CD4-positive, CD25-positive, alpha-beta regulatory T cell (primary cell): ENCODE measurements around the gene TFPI. TPM values are rescaled to one million over a fixed set of nuclear protein-coding genes. Genes with fewer than 3 reads are reported as not detected.

Experiments used
- ATAC-seq, 2 donors: fragments of 150-1000 bp; cut with Tn5 transposase; one replicate each; pipeline ENCODE4 v1.10.0; 2021; ENCODE audit warnings: low read depth in 2 of 2, moderate number of reproducible peaks in 2 of 2, moderate library complexity in 1 of 2
- DNase-seq, 3 donors: peaks; one replicate each; pipeline versions ENCODE4 v3.0.0 to v3.0.0-alpha.2; 2012 to 2022; ENCODE audit warnings: mixed read lengths in 1 of 3
- H3K27ac ChIP-seq: one replicate; pipeline ENCODE4 v1.7.0; 2013; ENCODE audit warnings: mild to moderate bottlenecking, low read length; ENCODE audit not compliant: insufficient read depth, poor library complexity, severe bottlenecking
- H3K27me3 ChIP-seq: one replicate; pipeline ENCODE4 v1.7.0; 2013; ENCODE audit warnings: low read length; ENCODE audit not compliant: control insufficient read depth, insufficient read depth
- H3K36me3 ChIP-seq: one replicate; pipeline ENCODE4 v1.7.0; 2013; ENCODE audit warnings: mild to moderate bottlenecking, low read length, moderate library complexity; ENCODE audit not compliant: control insufficient read depth, insufficient read depth
- H3K4me1 ChIP-seq: 2 replicates; pipeline ENCODE4 v1.7.0; 2013; ENCODE audit warnings: mild to moderate bottlenecking, low read length; ENCODE audit not compliant: insufficient read depth, control insufficient read depth, poor library complexity, severe bottlenecking
- H3K4me3 ChIP-seq: one replicate; pipeline ENCODE4 v1.7.0; 2013; ENCODE audit warnings: low read depth, mild to moderate bottlenecking, low read length, moderate library complexity
- H3K9me3 ChIP-seq, 2 experiments: 1 replicate in 1 of 2; 2 replicates in 1 of 2; pipeline ENCODE4 v1.7.0; 2013; ENCODE audit warnings: low read length in 2 of 2, mild to moderate bottlenecking in 1 of 2, moderate library complexity in 1 of 2; ENCODE audit not compliant: control insufficient read depth in 2 of 2
- H3K27ac Mint-ChIP-seq, 3 donors: one replicate each; pipeline ENCODE4 v1.8.0; 2020 to 2022; ENCODE audit warnings: mild to moderate bottlenecking in 3 of 3, mixed read lengths in 3 of 3, moderate library complexity in 2 of 3
- H3K27me3 Mint-ChIP-seq: one replicate; pipeline ENCODE4 v1.8.0; 2022; ENCODE audit warnings: mild to moderate bottlenecking, mixed read lengths
- H3K36me3 Mint-ChIP-seq: one replicate; pipeline ENCODE4 v1.8.0; 2020; ENCODE audit warnings: mixed read lengths
- H3K4me1 Mint-ChIP-seq, 4 donors: one replicate each; pipeline ENCODE4 v1.8.0; 2020 to 2022; ENCODE audit warnings: mixed read lengths in 4 of 4, mild to moderate bottlenecking in 1 of 4
- H3K4me3 Mint-ChIP-seq, 4 donors: one replicate each; pipeline ENCODE4 v1.8.0; 2020 to 2022; ENCODE audit warnings: mild to moderate bottlenecking in 4 of 4, mixed read lengths in 4 of 4, moderate library complexity in 3 of 4
- H3K9me3 Mint-ChIP-seq, 7 donors: one replicate each; pipeline ENCODE4 v1.8.0; 2020 to 2022; ENCODE audit warnings: mixed read lengths in 7 of 7, mild to moderate bottlenecking in 3 of 7, moderate library complexity in 2 of 7
- polyA plus RNA-seq, 4 donors: library from polyadenylated mRNA; unstranded; fragments of 300-500 nt; fragmentation: Illumina TruSeq; gene quantifications; one replicate each; pipeline ENCODE4 v1.2.3, GENCODE V29; 2021
- total RNA-seq: library from RNA; stranded (reverse); gene quantifications from one replicate; pipeline ENCODE4 v1.2.3, GENCODE V29; 2022

The TFPI gene
- total and polyA plus RNA-seq, 5 donors from 2014 or later, result 1.3 TPM; not detected in 4

GRCh38 chr2:187495324-187495723, 58.9 kb downstream of the TFPI start:
- no peaks in the 10 kb centered on the region for H3K36me3 ChIP-seq
- H3K9me3 ChIP-seq, result no peaks in the 10 kb centered on the region
- H3K4me1 Mint-ChIP-seq, result no peaks in the 10 kb centered on the region
- DNase-seq (no peak), ATAC-seq (no peak)
- H3K36me3 Mint-ChIP-seq, result no peaks in the 10 kb centered on the region
- no peaks in the 10 kb centered on the region for H3K27me3 Mint-ChIP-seq
- H3K9me3 Mint-ChIP-seq, result peaks cover 0 to 4% (median 0%) of the 10 kb centered on the region in 7 donors
- no peaks in the 10 kb centered on the region for H3K4me1 ChIP-seq
- H3K27me3 ChIP-seq, result no peaks in the 10 kb centered on the region
- no peak overlapping the region for H3K27ac ChIP-seq
- no peak overlapping the region for H3K27ac Mint-ChIP-seq
- no peak overlapping the region for H3K4me3 Mint-ChIP-seq
- H3K4me3 ChIP-seq, result no peak overlapping the region

GRCh38 chr2:187493877-187494568, 60.2 kb downstream of the TFPI start:
- no peaks in the 10 kb centered on the region for H3K4me1 ChIP-seq
- DNase-seq (no peak), ATAC-seq (no peak)
- Mint-ChIP-seq H3K4me3 (no peak overlapping the region), H3K9me3 (peaks cover 0 to 4% (median 0%) of the 10 kb centered on the region in 7 donors), H3K27ac (no peak overlapping the region), H3K36me3 (no peaks in the 10 kb centered on the region), H3K4me1 (no peaks in the 10 kb centered on the region), H3K27me3 (no peaks in the 10 kb centered on the region)
- H3K36me3 ChIP-seq, result no peaks in the 10 kb centered on the region
- H3K27me3 ChIP-seq, result no peaks in the 10 kb centered on the region
- H3K4me3 ChIP-seq, result no peak overlapping the region
- no peak overlapping the region for H3K27ac ChIP-seq
- no peaks in the 10 kb centered on the region for H3K9me3 ChIP-seq

GRCh38 chr2:187493180-187493579, 61.1 kb downstream of the TFPI start:
- H3K4me3 ChIP-seq, result no peak overlapping the region
- Mint-ChIP-seq H3K4me1 (no peaks in the 10 kb centered on the region), H3K27ac (no peak overlapping the region), H3K4me3 (no peak overlapping the region), H3K9me3 (peaks cover 0 to 4% (median 0%) of the 10 kb centered on the region in 7 donors), H3K27me3 (no peaks in the 10 kb centered on the region), H3K36me3 (no peaks in the 10 kb centered on the region)
- no peaks in the 10 kb centered on the region for H3K36me3 ChIP-seq
- no peak for DNase-seq
- no peaks in the 10 kb centered on the region for H3K4me1 ChIP-seq
- no peak overlapping the region for H3K27ac ChIP-seq
- H3K27me3 ChIP-seq, result no peaks in the 10 kb centered on the region
- ATAC-seq, result no peak
- no peaks in the 10 kb centered on the region for H3K9me3 ChIP-seq

GRCh38 chr2:187486241-187486640, 68.0 kb downstream of the TFPI start:
- no peaks in the 10 kb centered on the region for H3K36me3 Mint-ChIP-seq
- H3K27ac Mint-ChIP-seq, result no peak overlapping the region
- DNase-seq (no peak), ATAC-seq (no peak)
- no peak overlapping the region for H3K4me3 Mint-ChIP-seq
- no peaks in the 10 kb centered on the region for H3K4me1 Mint-ChIP-seq
- H3K27me3 ChIP-seq, result no peaks in the 10 kb centered on the region
- no peaks in the 10 kb centered on the region for H3K36me3 ChIP-seq
- no peaks in the 10 kb centered on the region for H3K9me3 ChIP-seq
- H3K4me3 ChIP-seq, result no peak overlapping the region
- no peaks in the 10 kb centered on the region for H3K4me1 ChIP-seq
- no peak overlapping the region for H3K27ac ChIP-seq
- no peaks in the 10 kb centered on the region for H3K27me3 Mint-ChIP-seq
- no peaks in the 10 kb centered on the region for H3K9me3 Mint-ChIP-seq

GRCh38 chr2:187485523-187485922, 68.7 kb downstream of the TFPI start:
- H3K27me3 Mint-ChIP-seq, result no peaks in the 10 kb centered on the region
- no peak overlapping the region for H3K4me3 Mint-ChIP-seq
- H3K27ac Mint-ChIP-seq, result no peak overlapping the region

GRCh38 chr2:187483537-187483936, 70.7 kb downstream of the TFPI start:
- H3K36me3 ChIP-seq, result no peaks in the 10 kb centered on the region
- Mint-ChIP-seq H3K9me3 (peaks cover 0 to 5% (median 0%) of the 10 kb centered on the region in 7 donors), H3K4me3 (no peak overlapping the region), H3K27me3 (no peaks in the 10 kb centered on the region), H3K36me3 (no peaks in the 10 kb centered on the region), H3K27ac (no peak overlapping the region), H3K4me1 (no peaks in the 10 kb centered on the region)
- H3K27me3 ChIP-seq, result no peaks in the 10 kb centered on the region
- no peak overlapping the region for H3K27ac ChIP-seq
- no peak overlapping the region for H3K4me3 ChIP-seq
- no peaks in the 10 kb centered on the region for H3K4me1 ChIP-seq
- no peaks in the 10 kb centered on the region for H3K9me3 ChIP-seq
- no peak for DNase-seq
- ATAC-seq, result no peak

More at GRCh38 chr2:187485523-187485922, 68.7 kb downstream of the TFPI start:
- no peaks in the 10 kb centered on the region for H3K36me3 Mint-ChIP-seq
- no peaks in the 10 kb centered on the region for H3K4me1 Mint-ChIP-seq
- H3K9me3 Mint-ChIP-seq, result peaks cover 0 to under 1% (median 0%) of the 10 kb centered on the region in 7 donors
- no peak for ATAC-seq
- Histone ChIP-seq H3K36me3 (no peaks in the 10 kb centered on the region), H3K9me3 (no peaks in the 10 kb centered on the region), H3K4me3 (no peak overlapping the region), H3K4me1 (no peaks in the 10 kb centered on the region), H3K27ac (no peak overlapping the region), H3K27me3 (no peaks in the 10 kb centered on the region)
- DNase-seq, result no peak

- peaks cover 0 to 5% (median 0%) of the 10 kb centered on the region in 7 donors for H3K9me3 Mint-ChIP-seq
- H3K4me1 Mint-ChIP-seq, result no peaks in the 10 kb centered on the region
- H3K27ac ChIP-seq, result no peak overlapping the region
- no peaks in the 10 kb centered on the region for H3K36me3 ChIP-seq
- H3K36me3 Mint-ChIP-seq, result no peaks in the 10 kb centered on the region
- no peaks in the 10 kb centered on the region for H3K9me3 ChIP-seq
- no peak overlapping the region for H3K4me3 Mint-ChIP-seq
- no peak overlapping the region for H3K27ac Mint-ChIP-seq
- no peak for ATAC-seq
- no peaks in the 10 kb centered on the region for H3K27me3 ChIP-seq
- H3K4me1 ChIP-seq, result no peaks in the 10 kb centered on the region
- no peak overlapping the region for H3K4me3 ChIP-seq
- DNase-seq, result no peak
- H3K27me3 Mint-ChIP-seq, result no peaks in the 10 kb centered on the region
Observed at GRCh38 chr2:187482796-187483195, 71.4 kb downstream of the TFPI start.

GRCh38 chr2:187481543-187481942, 72.7 kb downstream of the TFPI start:
- Histone ChIP-seq H3K27me3 (no peaks in the 10 kb centered on the region), H3K4me3 (no peak overlapping the region), H3K4me1 (no peaks in the 10 kb centered on the region), H3K9me3 (no peaks in the 10 kb centered on the region), H3K36me3 (no peaks in the 10 kb centered on the region), H3K27ac (no peak overlapping the region)
- DNase-seq, result no peak
- no peak overlapping the region for H3K4me3 Mint-ChIP-seq
- ATAC-seq, result no peak
- peaks cover 0 to 5% (median 0%) of the 10 kb centered on the region in 7 donors for H3K9me3 Mint-ChIP-seq
- no peaks in the 10 kb centered on the region for H3K4me1 Mint-ChIP-seq
- no peak overlapping the region for H3K27ac Mint-ChIP-seq
- H3K36me3 Mint-ChIP-seq, result no peaks in the 10 kb centered on the region
- H3K27me3 Mint-ChIP-seq, result no peaks in the 10 kb centered on the region
